ENCODE measurements around the gene S100PBP.
"Not testable (repeated sequence)": the region's sequence is repeated elsewhere in the genome, so short reads cannot be mapped to it uniquely, and the experiment has no call there.

Gene S100PBP

GRCh38 chr1:32791881-32792280, 25.6 kb upstream of the S100PBP start:
- Histone ChIP-seq H3K36me3 (ENCODE audit: control insufficient read depth, insufficient read depth, low read length) (peaks cover 82% of the 10 kb centered on the region), H3K27me3 (ENCODE audit: control insufficient read depth, insufficient read depth, low read length) (no peaks in the 10 kb centered on the region), H3K27ac (ENCODE audit: low read depth, low read length) (no peak overlapping the region), H3K4me3 (ENCODE audit: low read depth, low read length) (no peak overlapping the region), H3K4me1 (ENCODE audit: control insufficient read depth, insufficient read depth, low read length) (no peaks in the 10 kb centered on the region), H3K9me3 (ENCODE audit: control insufficient read depth, insufficient read depth, low read length) (no peaks in the 10 kb centered on the region), H3K9ac (ENCODE audit: low read depth, low read length) (no peak overlapping the region)

DNA sequence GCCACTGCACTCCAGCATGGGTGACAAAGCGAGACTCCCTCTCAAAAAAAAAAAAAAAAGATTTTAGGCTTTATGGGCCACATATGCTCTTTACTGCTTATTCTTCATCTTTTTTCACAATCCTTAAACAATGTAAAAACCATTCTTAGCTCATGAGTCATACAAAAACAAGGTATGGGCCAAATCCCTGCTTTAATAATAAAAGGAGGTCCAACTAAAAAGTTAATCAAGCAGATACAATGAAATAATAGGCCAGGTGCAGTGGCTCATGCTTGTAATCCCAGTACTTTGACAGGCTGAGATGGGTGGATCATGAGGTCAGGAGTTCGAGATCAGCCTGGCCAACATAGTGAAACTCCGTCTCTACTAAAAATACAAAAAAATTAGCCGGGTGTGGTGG, 21.7 kb upstream of the S100PBP start:
- not testable (repeated sequence) for H3K4me3 ChIP-seq (ENCODE audit: low read depth, low read length); H3K27me3 ChIP-seq (ENCODE audit: control insufficient read depth, insufficient read depth, low read length); H3K9ac ChIP-seq (ENCODE audit: low read depth, low read length); H3K27ac ChIP-seq (ENCODE audit: low read depth, low read length); H3K9me3 ChIP-seq (ENCODE audit: control insufficient read depth, insufficient read depth, low read length); H3K4me1 ChIP-seq (ENCODE audit: control insufficient read depth, insufficient read depth, low read length)
- H3K36me3 ChIP-seq (ENCODE audit: control insufficient read depth, insufficient read depth, low read length), result peaks cover 91% of the 10 kb centered on the region

GRCh38 chr1:32797456-32797855, 20.0 kb upstream of the S100PBP start:
- Histone ChIP-seq H3K4me1 (ENCODE audit: control insufficient read depth, insufficient read depth, low read length) (no peaks in the 10 kb centered on the region), H3K27ac (ENCODE audit: low read depth, low read length) (no peak overlapping the region), H3K9ac (ENCODE audit: low read depth, low read length) (no peak overlapping the region), H3K36me3 (ENCODE audit: control insufficient read depth, insufficient read depth, low read length) (peaks cover 89% of the 10 kb centered on the region), H3K9me3 (ENCODE audit: control insufficient read depth, insufficient read depth, low read length) (no peaks in the 10 kb centered on the region), H3K4me3 (ENCODE audit: low read depth, low read length) (no peak overlapping the region), H3K27me3 (ENCODE audit: control insufficient read depth, insufficient read depth, low read length) (no peaks in the 10 kb centered on the region)

DNA sequence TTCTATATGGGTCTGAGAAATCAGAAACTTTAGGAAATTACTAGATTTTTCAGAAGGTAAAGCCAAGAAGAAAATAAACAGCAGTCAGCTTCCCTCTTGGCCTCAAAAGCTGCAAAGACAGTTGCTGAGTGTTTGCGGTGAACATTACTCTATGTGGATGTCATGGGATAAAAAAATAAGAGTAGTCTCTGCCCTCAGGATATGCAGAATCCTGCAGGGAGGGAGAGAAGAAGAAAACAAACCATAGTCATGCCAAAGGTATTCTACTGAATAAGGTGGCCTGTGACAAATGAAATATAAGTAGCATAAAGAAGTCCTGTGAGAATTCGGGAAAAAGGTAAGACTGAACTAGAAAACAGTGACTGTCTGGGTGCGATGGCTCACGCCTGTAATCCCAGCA, 19.3 kb upstream of the S100PBP start:
- H3K36me3 ChIP-seq (ENCODE audit: control insufficient read depth, insufficient read depth, low read length), result peaks cover 91% of the 10 kb centered on the region
- no peak overlapping the region for H3K9ac ChIP-seq (ENCODE audit: low read depth, low read length)
- no peaks in the 10 kb centered on the region for H3K4me1 ChIP-seq (ENCODE audit: control insufficient read depth, insufficient read depth, low read length)
- no peaks in the 10 kb centered on the region for H3K27me3 ChIP-seq (ENCODE audit: control insufficient read depth, insufficient read depth, low read length)
- no peaks in the 10 kb centered on the region for H3K9me3 ChIP-seq (ENCODE audit: control insufficient read depth, insufficient read depth, low read length)
- H3K4me3 ChIP-seq (ENCODE audit: low read depth, low read length), result no peak overlapping the region
- H3K27ac ChIP-seq (ENCODE audit: low read depth, low read length), result no peak overlapping the region

- no peaks in the 10 kb centered on the region for H3K4me1 ChIP-seq (ENCODE audit: control insufficient read depth, insufficient read depth, low read length)
- H3K4me3 ChIP-seq (ENCODE audit: low read depth, low read length), result no peak overlapping the region
- H3K36me3 ChIP-seq (ENCODE audit: control insufficient read depth, insufficient read depth, low read length), result peaks cover 89% of the 10 kb centered on the region
- H3K27ac ChIP-seq (ENCODE audit: low read depth, low read length), result no peak overlapping the region
- H3K9ac ChIP-seq (ENCODE audit: low read depth, low read length), result no peak overlapping the region
- no peaks in the 10 kb centered on the region for H3K9me3 ChIP-seq (ENCODE audit: control insufficient read depth, insufficient read depth, low read length)
- no peaks in the 10 kb centered on the region for H3K27me3 ChIP-seq (ENCODE audit: control insufficient read depth, insufficient read depth, low read length)
Measured at GRCh38 chr1:32798679-32799416, 18.6 kb upstream of the S100PBP start.

DNA sequence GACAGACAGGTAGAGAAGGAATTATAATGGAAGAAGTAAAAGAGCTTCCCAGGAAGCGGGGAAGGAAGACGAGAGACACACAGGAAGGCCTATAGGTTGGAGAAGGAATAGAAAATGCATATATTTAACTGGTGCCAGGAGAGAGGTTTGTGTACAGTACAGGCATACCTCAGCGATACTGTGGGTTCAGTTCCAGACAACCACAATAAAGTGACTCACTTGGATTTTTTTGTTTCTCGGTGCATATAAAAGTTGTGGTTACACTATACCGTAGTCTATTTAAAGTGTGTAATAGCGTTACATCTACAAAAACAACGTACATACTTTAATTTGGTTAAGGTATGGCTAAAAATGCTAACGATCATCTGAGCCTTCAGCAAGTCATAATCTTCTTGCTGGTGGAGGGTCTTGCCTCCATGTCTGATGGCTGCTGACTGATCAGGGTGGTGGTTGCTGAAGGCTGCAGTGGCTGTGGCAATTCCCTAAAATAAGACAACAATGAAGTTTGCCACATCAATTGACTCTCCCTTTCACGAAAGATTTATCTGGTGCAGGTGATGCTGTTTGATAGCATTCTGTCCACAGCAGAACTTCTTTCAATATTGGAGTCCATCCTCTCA, 16.2 kb upstream of the S100PBP start:
- Histone ChIP-seq H3K27me3 (ENCODE audit: control insufficient read depth, insufficient read depth, low read length) (no peaks in the 10 kb centered on the region), H3K9me3 (ENCODE audit: control insufficient read depth, insufficient read depth, low read length) (peaks cover 2% of the 10 kb centered on the region), H3K27ac (ENCODE audit: low read depth, low read length) (no peak overlapping the region), H3K9ac (ENCODE audit: low read depth, low read length) (no peak overlapping the region), H3K36me3 (ENCODE audit: control insufficient read depth, insufficient read depth, low read length) (peaks cover 78% of the 10 kb centered on the region), H3K4me1 (ENCODE audit: control insufficient read depth, insufficient read depth, low read length) (no peaks in the 10 kb centered on the region), H3K4me3 (ENCODE audit: low read depth, low read length) (no peak overlapping the region)

- not testable (repeated sequence) for H3K9ac ChIP-seq (ENCODE audit: low read depth, low read length); H3K4me3 ChIP-seq (ENCODE audit: low read depth, low read length); H3K9me3 ChIP-seq (ENCODE audit: control insufficient read depth, insufficient read depth, low read length); H3K27ac ChIP-seq (ENCODE audit: low read depth, low read length); H3K27me3 ChIP-seq (ENCODE audit: control insufficient read depth, insufficient read depth, low read length); H3K4me1 ChIP-seq (ENCODE audit: control insufficient read depth, insufficient read depth, low read length)
- peaks cover 80% of the 10 kb centered on the region for H3K36me3 ChIP-seq (ENCODE audit: control insufficient read depth, insufficient read depth, low read length)
Measured at GRCh38 chr1:32804460-32804859, 13.0 kb upstream of the S100PBP start.

DNA sequence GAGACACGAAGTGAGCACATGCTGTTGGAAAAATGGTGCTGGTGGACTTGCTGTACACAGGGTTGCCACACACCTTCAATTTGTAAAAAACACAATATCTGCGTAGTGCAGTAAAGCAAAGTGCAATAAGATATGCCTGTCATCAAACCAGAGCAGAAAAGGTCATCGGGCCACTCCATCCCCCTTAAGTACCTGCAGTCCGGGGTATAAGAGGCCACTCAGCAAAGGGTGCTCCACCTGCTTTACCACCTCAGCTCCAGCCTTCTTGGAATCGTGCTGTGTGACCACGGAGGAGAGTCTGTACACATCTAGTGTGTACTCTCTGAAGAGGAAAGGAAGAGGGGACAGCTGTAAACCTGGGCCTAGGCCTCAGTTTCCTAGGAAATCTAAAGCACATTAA, 11.2 kb upstream of the S100PBP start:
- Histone ChIP-seq H3K4me1 (ENCODE audit: control insufficient read depth, insufficient read depth, low read length) (no peaks in the 10 kb centered on the region), H3K27me3 (ENCODE audit: control insufficient read depth, insufficient read depth, low read length) (no peaks in the 10 kb centered on the region), H3K4me3 (ENCODE audit: low read depth, low read length) (no peak overlapping the region), H3K9ac (ENCODE audit: low read depth, low read length) (no peak overlapping the region), H3K27ac (ENCODE audit: low read depth, low read length) (no peak overlapping the region), H3K9me3 (ENCODE audit: control insufficient read depth, insufficient read depth, low read length) (peaks cover 2% of the 10 kb centered on the region), H3K36me3 (ENCODE audit: control insufficient read depth, insufficient read depth, low read length) (peaks cover 80% of the 10 kb centered on the region)

DNA sequence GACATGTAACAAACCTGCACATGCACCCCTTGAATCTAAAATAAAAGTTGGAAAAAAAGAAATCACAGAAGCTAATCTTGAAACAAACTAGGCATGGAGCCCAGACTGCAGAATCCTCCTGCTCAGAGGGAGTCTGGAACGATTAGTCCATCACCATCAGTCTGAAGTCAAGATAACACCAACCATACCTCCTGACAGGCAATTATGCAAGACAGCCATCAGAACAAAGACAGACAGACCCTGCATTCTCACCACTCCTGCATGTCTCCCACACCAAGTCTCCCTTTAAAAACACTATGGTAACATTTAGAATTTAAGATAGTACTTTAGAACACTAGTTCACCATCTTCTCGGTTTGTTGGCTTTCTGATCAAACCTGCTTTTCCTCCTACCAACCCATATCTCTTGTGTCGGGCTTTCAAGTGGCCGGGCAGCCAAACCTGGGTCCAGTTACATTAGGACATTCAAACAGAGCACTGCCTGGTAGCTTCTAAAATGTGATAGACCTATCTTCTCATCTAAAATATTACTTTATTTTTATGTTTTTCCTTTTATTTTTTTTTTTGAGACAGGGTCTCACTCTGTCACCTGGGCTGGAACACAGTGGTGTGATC, 10.4 kb upstream of the S100PBP start:
- H3K36me3 ChIP-seq (ENCODE audit: control insufficient read depth, insufficient read depth, low read length), result peaks cover 80% of the 10 kb centered on the region
- H3K9me3 ChIP-seq (ENCODE audit: control insufficient read depth, insufficient read depth, low read length), result peaks cover 2% of the 10 kb centered on the region
- H3K4me3 ChIP-seq (ENCODE audit: low read depth, low read length), result no peak overlapping the region
- H3K4me1 ChIP-seq (ENCODE audit: control insufficient read depth, insufficient read depth, low read length), result peaks cover 6% of the 10 kb centered on the region
- no peak overlapping the region for H3K9ac ChIP-seq (ENCODE audit: low read depth, low read length)
- H3K27ac ChIP-seq (ENCODE audit: low read depth, low read length), result no peak overlapping the region
- no peaks in the 10 kb centered on the region for H3K27me3 ChIP-seq (ENCODE audit: control insufficient read depth, insufficient read depth, low read length)

DNA sequence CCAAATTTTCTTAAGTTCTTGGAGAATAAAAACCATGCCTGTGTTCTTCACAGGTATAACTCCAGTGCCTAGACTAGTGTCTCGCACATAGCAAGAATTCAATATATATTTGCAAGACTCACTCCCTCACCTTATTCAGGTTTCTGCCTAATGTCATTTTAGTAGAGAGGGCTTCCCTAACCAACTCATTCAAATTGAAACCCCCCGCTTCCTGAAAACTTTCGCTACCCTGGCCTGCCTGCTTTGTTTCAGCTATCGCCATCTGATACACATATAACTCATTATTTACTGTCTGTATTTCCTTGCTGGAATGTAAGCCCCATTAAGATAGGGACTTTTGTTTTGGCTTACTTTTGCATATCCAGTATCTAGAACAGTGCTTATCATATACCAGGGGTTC, 8.9 kb upstream of the S100PBP start:
- H3K36me3 ChIP-seq (ENCODE audit: control insufficient read depth, insufficient read depth, low read length), result peaks cover 64% of the 10 kb centered on the region
- no peak overlapping the region for H3K4me3 ChIP-seq (ENCODE audit: low read depth, low read length)

GRCh38 chr1:32810358-32810757, 7.1 kb upstream of the S100PBP start:
- H3K27ac ChIP-seq (ENCODE audit: low read depth, low read length), result no peak overlapping the region
- no peaks in the 10 kb centered on the region for H3K27me3 ChIP-seq (ENCODE audit: control insufficient read depth, insufficient read depth, low read length)
- no peak overlapping the region for H3K4me3 ChIP-seq (ENCODE audit: low read depth, low read length)
- H3K4me1 ChIP-seq (ENCODE audit: control insufficient read depth, insufficient read depth, low read length), result peaks cover 15% of the 10 kb centered on the region
- H3K36me3 ChIP-seq (ENCODE audit: control insufficient read depth, insufficient read depth, low read length), result peaks cover 73% of the 10 kb centered on the region
- 0 out of 2 replicates have a peak, but pooled peaks cover under 1% of the 10 kb centered on the region for H3K9me3 ChIP-seq (ENCODE audit: control insufficient read depth, insufficient read depth, low read length)
- H3K9ac ChIP-seq (ENCODE audit: low read depth, low read length), result no peak overlapping the region

More for the DNA sequence above, 8.9 kb upstream of the S100PBP start:
- H3K4me1 ChIP-seq (ENCODE audit: control insufficient read depth, insufficient read depth, low read length), result peaks cover 10% of the 10 kb centered on the region
- no peak overlapping the region for H3K9ac ChIP-seq (ENCODE audit: low read depth, low read length)
- no peaks in the 10 kb centered on the region for H3K27me3 ChIP-seq (ENCODE audit: control insufficient read depth, insufficient read depth, low read length)
- no peak overlapping the region for H3K27ac ChIP-seq (ENCODE audit: low read depth, low read length)
- H3K9me3 ChIP-seq (ENCODE audit: control insufficient read depth, insufficient read depth, low read length), result peaks cover 2% of the 10 kb centered on the region

Measured in HUES48 (cell line).